NCI-H460 (cell line): Measurements from ENCODE around the gene HGFAC. TPM values are rescaled to one million over a fixed set of nuclear protein-coding genes. Genes with fewer than 3 reads are reported as not detected.
A peak's percentile ranks its signal among the peaks of the same experiment; 100 is the strongest.

Source experiments
- DNase-seq: peaks from one replicate; pipeline ENCODE4 v3.0.0-alpha.2; 2016; ENCODE audit warnings: low read depth; ENCODE audit errors: extremely low read depth
- polyA plus RNA-seq: library from polyadenylated mRNA; depleted of rRNA; stranded (reverse); fragments of >200 nt; gene quantifications from 2 replicates; pipeline ENCODE4 v1.2.3, GENCODE V29; 2014; cell fraction: nucleus; rRNA removed
- total RNA-seq: library from RNA; depleted of rRNA; stranded (reverse); fragments of >200 nt; shearing (Covaris generic); gene quantifications from 2 replicates; pipeline ENCODE4 v1.2.3, GENCODE V29; 2014; rRNA removed

HGFAC gene
- not detected in 2 replicates for total RNA-seq
- polyA plus RNA-seq: 0.10 and 1.3 TPM in 2 replicates

DNA sequence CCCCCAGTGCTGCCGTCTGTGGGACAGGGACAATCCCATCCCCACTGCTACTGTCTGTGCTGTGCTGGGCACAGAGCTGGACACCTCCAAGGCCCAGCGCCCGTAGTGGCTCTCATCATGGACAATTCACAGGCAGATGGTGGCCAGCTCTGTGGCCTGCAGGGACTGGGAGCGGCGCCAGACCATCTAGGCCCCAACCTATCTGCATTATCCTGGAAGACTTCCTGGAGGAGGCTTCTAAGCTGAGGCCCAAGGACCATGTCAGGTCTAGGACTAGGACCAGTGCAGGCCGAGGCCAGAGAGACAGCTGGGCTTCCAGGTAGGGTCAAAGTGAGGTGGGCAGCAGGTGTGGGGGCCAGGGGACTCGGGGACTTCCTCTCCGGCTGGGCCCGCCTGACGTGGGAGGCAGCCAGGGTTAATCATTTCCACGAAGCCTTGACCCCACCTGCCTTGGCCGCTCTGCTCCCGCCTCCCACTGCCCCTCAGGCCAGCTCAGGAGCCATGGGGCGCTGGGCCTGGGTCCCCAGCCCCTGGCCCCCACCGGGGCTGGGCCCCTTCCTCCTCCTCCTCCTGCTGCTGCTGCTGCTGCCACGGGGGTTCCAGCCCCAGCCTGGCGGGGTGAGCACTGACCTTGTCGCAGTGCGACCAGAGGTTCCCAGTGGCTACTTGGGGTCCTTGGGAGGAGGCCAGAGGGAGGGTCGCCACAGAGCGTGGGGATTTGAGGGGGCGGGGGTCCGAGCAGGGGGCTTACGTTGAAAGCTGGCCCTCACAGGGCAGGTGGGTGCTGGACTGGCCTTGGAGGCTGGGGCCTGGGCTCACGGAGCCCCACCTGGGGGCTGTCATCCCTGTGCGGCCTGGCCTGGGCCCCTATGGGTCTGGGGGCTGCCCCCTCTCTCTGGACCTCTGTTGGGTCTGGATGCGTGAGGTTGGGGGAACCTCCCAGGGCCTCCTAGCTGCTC lies at the start of gene HGFAC:
Gene HGFAC, plus strand, starts transcription at position 468 of the 959 bp plus-strand sequence. Its CDS starts 34 bp downstream, at position 502.
- no peak for DNase-seq

DNA sequence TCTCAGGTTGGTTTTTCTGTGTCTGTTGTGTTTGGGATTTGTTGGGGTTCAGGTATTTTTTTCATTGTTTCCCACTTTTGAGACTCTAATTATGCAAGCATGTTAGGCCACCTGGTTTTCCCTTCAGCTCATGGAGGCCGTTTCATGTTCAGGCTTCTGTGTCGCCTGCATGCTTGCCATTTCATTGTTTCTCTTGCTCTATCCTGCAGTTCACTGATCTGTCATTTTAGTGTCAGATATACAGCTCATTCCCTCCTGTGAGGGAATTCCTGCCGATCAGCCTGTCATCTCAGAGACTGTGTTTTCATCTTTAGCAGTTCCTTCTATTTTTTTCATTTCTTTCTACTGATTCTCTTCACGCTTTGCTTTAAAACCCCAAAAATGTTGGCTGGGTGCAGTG lies 49.4 kb upstream of the HGFAC start:
- DNase-seq: no peak

DNA sequence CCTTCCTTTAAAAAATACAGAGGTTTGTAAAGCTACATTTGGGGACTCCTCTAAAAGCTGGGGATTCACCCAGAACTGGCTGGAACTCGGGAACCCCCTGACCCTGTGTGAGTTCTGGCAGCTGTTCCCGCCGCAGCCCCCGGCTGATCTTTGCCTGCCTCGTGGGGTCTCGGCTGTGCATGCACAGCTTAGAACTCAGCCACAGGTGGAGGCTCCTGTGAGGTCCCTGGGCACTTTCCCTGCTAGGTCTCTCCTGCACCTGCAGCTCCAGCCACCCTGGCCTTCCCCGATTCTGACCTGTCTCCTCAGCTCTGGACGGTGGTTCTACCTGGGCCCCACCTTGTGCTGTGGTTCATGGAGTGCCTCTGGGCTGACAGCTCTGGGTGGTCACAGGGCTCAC lies 48.6 kb upstream of the HGFAC start:
- DNase-seq: no peak

DNA sequence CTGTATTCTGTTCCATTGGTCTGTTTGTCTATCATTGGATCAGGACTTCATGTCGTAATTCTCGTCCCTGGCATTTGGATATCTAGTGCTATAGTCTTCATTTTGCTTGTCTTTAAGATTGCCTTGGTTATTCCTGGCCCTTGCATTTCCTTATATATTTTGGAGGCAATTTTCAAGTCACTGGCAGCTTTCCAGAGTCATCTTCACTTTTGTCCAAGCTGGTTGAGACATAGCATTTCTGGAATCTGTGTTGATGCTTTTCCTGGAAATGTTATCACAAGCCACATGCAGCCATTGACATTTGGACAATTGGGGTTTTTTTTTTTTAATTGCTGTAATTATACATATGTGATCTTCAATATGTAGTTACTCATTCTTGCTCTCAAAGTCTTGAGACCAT lies 45.2 kb upstream of the HGFAC start:
- DNase-seq: no peak

DNA sequence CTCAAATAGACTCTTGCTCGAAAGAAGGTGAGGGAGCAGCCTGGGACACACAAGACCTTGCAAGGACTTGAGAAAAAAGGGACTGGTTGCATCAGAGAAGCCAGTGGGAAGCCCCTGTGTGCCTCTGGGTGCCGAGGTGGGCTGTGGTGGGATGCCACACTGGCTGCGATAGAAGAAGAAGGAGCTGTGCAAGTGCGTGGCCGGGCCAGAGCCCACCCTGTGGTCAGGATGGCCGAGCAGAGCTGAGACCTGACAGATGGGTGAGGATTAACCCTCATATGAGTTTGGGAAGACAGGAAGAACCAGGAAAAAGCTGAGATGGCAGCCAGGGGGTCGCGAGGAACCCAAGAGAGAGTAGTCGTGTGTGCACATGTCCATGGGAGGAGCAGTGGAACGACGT lies 44.6 kb upstream of the HGFAC start:
- DNase-seq: no peak

DNA sequence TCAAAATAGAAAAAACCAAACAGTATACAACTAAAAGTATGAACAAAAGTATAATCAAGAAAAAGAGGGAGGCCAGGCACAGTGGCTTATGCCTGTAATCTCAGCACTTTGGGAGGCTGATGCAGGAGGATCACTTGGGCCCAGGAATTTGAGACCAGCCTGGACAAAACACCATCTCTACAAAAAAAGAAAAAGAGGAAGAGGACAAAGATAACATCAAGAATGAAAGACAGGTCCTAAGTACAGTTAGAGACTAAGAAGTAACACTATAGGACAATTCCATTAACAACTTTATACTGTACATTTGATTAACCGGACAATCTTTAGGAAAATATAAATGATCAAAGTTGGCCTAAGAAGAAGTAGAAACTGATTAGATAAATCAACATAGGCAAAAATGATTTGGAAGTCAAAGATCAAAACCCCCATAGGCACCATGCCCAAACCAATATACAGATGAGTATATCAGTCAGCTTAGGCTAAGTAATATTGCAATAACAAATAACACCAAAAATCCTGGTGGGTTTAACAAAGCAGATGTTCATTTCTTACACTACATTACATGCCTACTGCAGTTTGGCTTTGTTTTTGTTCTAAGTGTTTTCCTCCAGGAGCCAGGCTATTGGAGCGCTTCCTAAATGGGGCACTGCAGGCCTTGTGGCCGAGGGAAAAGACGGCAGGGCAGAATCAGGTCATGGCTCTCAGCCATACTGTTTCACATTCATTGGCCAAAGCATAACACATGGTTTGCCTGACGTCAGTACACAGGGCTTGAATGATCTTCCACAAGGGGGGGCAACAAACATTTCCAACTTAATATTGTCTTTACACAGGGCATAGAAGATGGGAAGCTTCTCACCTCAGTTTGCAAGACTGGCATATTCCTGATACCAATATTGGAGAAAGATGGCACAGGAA lies 42.2 kb upstream of the HGFAC start:
- DNase-seq: peak; percentile 12

DNA sequence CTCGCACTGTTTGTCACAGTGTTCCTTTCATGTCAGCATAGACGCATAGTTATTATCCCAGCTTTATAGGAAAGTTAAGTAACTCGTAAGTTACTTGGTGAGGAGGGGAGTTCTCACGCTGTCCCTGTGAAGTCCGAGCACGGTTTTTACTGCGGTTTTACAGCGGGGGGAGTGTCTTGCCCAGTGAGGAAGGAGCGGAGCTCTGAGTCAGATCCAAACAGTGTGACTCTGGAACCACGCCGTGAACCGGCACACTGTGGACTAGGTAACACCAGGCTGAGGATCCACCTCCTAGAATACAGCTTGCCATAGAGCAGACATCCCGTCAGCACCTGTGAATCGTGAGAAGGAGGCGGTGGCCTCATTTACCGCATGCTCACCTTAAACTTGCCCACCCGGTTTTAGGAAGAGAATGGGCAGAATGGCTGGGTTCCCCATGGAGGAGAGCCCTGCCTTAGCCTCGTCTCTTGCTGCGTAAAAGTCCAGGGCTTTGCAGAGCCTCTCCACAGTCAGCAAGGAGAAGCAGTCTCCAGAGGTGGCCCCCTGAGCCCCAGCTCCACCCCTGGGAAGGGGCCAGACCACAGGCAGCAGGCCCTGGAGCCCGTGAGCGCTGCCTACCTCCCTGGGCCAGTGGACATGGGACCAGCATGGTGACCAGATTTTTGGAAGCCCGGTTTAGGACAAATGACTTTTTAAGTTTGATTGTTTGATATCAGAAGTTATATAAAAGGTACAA lies 40.2 kb upstream of the HGFAC start:
- no peak for DNase-seq

DNA sequence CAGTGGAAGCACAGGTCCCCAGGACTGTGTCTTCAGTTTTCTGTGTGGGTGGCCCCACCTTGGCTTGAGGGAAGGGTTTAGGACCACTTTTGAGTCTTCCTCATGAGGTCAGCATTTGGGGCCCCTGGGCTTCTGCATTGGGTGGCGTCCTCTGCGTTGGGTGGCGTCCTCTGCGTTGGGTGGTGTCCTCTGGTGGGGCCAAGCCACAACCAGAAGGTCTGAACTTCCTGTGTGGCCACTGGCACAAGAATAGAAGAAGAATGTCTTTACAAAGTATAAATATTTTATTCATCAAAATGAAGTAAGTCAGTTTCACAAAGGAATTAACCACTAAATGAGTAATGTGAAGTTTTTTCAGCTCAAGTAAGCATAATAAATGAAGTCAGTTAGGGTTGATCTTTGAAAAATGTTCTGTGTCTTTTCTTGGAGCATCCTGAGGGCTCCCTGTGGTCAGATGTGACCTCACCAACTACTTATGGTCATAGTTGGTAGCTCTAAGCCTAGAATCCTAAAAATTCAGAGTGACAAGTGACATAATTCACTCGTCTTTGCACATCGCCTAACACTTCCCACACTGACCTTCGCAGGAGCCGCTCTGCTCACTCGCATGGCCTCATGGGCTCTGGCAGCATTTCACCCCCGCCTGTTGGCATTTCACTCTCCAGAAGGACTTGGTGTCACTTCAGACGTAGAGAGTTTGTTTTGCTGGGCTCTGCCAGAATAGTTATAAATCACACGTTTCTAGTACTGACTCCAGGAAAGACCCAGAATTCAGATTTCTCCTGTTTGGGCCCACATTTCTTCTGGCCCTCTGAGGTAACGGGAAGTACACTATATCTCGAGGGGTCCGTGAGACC lies 39.0 kb upstream of the HGFAC start:
- DNase-seq: no peak

DNA sequence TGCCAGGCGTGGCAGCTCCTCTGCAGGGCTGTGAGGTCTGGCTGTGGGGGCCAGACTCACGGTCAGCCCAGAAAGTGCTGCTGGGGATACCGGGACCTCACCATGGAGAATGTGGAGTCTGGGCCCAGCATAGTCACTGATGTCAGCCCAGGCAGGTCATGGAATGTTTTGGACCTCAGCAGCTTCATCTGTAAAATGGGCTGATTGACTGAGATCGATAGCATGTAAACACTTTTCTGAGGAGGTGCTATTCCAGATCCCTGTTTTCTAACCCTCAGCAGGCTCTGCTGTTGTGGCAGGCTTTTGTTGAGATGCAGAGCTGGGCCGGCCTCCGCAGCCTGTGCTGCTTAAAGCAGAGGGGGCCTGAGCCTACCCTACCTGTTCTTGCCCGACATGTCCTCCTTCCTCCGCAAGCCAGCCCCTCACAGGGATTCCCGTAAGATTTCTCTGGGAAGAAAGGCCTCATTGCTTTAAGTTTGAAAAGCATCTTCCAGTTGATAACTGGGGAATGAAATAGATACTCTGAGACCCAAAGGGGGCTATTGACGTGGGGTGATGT lies 38.3 kb upstream of the HGFAC start:
- DNase-seq: no peak

DNA sequence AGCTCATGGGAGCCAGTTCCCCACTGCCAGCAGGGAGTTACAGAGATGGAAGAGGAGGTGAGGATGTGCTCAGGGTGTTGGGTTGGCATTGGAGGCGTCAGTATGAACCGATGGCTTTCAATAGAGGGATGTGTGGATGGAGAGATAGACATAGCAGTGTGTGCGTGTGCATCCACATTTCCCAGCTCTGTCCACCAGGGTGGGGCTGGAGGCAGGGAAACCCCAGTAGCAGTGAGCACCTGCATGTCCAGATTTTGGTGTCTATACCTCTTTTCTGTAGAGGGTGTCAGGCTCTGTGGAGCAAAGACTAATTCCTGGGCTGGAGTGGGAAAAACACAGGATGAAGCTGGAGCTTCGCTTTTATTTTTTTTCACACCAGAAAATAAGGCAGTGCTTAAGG lies 37.2 kb upstream of the HGFAC start:
- DNase-seq: no peak

DNA sequence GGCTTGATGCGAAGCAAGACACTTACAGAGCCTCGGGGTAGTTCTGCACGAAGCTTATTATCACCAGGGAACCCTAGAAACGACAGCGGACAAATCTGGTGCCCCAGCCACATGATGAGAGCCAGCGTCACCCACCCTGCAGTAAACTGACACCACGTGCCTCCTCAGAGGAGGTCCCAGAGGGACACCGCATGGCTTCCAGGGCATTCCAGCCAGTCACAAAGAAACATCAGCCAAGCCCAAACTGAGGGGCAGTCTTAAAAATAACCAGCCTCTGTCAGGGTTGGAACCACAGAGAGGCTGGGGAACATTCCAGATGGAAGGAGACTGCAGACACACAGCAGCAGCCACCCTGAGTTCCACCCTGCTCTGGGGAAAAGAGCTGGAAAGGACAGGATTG lies 36.6 kb upstream of the HGFAC start:
- no peak for DNase-seq

DNA sequence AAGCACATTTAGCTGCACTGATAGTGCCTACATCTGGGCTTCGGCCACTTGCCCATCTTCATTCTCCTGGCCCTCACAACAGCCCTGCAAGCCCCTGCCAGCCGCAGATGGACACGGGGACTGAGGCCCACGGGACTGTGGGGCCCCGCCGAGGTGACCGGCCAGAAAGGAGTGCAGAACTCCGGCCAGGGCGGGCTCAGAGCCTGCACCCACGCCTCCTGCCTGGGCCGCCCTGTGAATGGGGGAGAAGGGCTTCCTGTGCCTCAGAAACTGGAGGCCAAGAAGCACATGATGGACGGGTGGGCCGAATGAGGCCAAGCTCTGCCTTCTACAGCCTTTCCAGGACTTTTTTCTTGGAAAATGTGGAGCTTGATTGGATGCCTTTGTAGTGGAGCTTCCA lies 35.7 kb upstream of the HGFAC start:
- DNase-seq: no peak

DNA sequence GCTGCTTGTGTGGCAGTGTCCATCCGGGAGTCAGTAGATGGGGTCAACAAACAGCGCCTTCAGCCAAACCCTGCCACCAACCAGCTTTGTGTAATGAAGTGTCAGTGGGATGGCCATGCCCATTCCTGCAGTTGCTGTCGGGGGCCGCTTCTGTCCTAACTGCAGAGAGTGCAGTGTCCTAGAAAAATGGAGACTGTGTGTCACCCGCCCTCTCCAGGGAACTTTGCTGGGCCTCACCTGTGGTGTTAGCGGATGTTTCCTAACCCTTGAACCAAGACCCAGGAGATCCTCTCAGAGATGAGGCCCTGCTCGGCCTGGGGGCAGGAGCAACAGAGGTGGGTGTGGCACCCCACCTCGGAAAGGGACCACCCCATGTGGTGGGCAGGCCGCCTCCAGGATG lies 35.3 kb upstream of the HGFAC start:
- no peak for DNase-seq

DNA sequence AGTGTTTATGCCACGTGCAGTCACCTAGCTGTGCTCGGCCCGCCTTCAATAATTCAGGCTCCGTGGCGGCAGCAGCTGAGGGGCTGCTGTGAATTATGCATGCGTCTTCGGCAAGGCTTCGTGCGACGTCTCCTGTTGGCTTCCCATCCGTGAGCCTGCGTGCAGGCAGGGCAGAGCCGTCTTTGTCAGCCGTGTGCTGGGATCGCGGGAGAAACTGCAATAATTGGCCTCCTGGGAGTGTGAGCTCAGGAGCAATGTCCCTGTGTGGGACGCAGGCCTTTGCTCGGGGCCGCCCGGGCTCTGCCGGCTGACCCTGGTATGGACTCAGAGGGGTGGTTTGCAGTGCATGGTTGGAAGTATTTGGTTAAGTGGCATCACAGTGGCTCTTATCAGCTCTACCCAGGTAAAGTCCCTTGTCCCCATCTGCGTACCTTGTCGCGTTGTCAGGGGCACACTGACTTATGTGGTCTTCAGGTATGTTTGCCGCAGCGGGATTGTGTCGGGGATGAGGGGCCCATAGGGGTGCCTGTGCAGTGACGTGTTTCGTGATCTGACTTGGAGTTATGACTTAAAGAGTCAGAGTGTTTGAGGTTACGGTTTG lies 34.5 kb upstream of the HGFAC start:
- DNase-seq: no peak

DNA sequence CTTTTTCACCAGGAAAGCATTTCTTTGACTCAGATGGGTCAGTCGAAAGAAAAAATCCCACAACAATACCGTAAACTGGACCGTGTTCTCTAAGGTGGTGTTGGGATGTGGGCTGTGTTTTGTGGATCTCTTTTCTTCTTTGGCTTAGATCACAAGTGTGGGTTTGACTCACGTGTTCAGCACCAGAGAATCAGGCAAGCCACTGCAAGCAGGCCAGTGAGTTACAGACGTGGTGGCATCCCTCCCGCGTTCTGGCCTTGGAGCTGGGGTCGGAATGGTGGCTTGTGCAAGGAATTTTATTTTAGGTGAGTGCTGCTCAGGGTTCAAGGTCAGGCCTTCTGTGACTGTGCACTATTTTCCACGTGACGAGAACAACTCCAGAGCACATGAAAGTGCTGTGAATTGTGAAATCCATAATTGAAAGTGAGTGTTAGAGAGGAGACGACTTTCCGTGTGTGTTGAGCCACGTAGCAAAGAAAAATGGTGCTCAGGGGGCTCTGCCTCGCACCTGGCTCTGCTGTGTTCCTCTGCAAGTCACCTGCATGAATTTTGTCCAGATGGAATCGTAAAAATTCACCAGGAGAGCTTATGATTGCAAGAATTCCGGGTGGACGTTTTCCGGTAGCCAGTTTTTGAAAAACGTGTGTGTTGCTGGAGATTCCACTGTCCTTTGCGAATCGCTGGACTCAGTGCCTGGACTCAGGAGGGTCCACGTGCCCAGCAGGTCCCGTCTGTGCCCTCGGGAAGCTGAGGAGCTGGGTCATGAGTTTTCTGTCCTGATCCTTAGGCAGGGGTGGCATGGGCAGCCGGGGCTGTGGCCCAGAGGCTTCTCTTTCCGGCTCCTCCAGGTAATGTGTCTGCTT lies 33.6 kb upstream of the HGFAC start:
- no peak for DNase-seq

DNA sequence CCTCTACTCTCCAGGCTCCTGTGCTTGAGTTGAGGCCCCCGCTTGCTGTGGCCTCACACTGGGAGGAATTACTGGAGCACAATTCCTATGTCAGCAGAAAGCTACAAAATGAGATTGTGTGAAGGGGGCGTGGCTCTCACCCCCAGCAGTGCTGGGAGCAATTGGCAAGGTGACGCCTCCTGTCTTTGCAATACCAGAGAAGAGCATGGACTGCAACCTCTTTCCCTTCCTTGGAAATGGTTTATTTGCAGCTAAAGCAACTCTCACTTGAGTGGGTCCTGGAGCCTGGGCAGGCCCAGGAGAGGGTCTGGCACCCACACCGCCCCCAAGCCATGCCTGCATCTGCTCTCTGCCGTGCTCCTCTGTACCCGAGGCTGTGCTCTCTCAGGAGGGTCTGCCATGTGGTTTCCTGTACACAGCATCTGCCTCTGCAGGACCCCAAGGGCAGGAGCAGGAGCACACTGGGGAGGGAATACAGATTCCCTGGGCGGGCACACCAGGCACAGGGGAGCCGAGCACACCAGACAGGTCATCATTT lies 32.9 kb upstream of the HGFAC start:
- DNase-seq: no peak

DNA sequence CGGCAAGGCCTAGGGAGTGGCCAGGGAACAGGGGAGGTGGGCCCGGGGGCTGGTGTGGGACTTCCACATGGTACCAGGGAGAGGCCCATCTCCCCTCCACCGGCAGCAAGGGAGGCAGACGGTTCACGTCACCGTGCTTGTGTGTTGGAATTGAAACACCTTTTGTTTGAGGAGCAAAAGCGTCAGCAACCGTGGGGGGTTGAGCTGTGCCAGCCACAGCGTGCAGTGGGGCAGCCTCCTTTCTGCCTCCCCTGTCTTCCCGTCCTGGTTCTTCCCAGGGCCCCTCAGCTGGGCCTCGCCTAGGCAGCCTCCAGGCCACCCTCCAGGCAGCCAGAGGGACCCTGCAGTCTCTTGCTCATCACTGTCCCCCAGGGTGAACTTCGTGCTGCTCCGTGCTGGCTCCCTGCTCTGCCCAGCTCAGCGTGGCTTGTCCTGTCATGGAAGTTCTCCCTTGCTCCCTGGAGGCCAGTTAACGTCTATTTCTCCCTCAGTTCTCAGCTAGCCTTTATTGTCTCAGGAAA lies 32.1 kb upstream of the HGFAC start:
- no peak for DNase-seq
